ENCODE data around the gene YIF1B.

GRCh38 chr19:38293281-38293680, 22.5 kb downstream of the YIF1B start:
- TF ChIP-seq ISL1 (CRISPR knock-in tag; IDR thresholded peaks at IDR 0.05) (no peak), TCF4 (CRISPR knock-in tag; IDR thresholded peaks at IDR 0.05; ENCODE audit: borderline replicate concordance) (no peak), RARB (CRISPR knock-in tag; IDR thresholded peaks at IDR 0.05) (no peak)
